ENCODE measurements around the gene ZNF616.

Gene ZNF616

DNA sequence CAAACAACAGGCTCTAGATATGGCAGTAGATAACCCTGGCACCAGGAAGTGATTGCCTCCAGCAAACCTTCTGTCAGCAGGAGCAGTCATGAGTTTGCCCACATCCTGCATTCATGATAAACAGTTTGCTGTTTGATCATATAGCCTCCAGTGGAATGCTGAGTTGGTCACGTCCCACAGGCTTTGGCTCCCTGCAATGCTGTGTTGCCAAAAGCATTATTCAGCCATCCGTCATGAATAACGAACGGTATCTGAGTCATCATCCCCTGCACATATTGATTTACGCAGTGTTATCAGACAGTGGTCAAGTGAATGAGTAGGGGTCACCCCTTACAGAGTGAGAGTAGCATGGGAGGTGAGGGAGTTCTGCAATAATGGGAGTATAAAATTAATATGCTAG lies 69.2 kb downstream of the ZNF616 start:
- Mint-ChIP-seq H3K27ac (no peak overlapping the region), H3K4me1 (no peaks in the 10 kb centered on the region), H3K9me3 (peaks cover 44% of the 10 kb centered on the region), H3K4me3 (no peak overlapping the region), H3K27me3 (no peaks in the 10 kb centered on the region), H3K36me3 (peaks cover 96% of the 10 kb centered on the region)
- ATAC-seq = no peak

GRCh38 chr19:52069653-52070052 lies 70.1 kb downstream of the ZNF616 start:
- H3K4me1 Mint-ChIP-seq = no peaks in the 10 kb centered on the region
- H3K36me3 Mint-ChIP-seq = peaks cover 96% of the 10 kb centered on the region
- H3K27ac Mint-ChIP-seq = no peak overlapping the region
- H3K4me3 Mint-ChIP-seq = no peak overlapping the region
- no peak for ATAC-seq
- H3K27me3 Mint-ChIP-seq = no peaks in the 10 kb centered on the region
- H3K9me3 Mint-ChIP-seq = peaks cover 42% of the 10 kb centered on the region

DNA sequence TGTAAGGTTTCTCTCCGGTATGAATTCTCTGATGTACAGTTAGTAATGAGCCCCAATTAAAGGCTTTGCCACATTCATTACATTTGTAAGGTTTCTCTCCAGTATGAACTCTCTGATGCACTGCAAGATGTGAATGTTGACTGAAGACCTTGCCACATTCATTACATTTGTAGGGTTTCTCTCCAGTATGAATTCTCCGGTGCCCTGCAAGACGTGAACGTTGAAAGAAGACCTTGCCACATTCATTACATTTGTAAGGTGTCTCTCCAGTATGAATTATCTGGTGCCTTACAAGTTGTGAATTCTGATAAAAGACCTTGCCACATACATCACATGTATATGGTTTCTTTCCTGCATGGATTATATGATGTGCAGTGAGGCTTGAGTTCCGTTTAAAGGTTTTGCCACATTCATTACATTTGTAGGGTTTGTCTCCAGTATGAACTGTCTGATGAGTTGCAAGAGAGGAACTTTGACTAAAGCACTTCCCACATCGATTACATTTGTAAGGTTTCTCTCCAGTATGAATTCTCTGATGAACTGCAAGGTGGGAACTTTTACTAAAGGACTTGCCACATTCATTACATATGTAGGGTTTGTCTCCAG lies 73.4 kb downstream of the ZNF616 start:
- Mint-ChIP-seq H3K36me3 (peaks cover 89% of the 10 kb centered on the region), H3K9me3 (peaks cover 37% of the 10 kb centered on the region), H3K4me3 (no peak overlapping the region), H3K27me3 (no peaks in the 10 kb centered on the region), H3K27ac (no peak overlapping the region), H3K4me1 (no peaks in the 10 kb centered on the region)
- ATAC-seq = no peak

DNA sequence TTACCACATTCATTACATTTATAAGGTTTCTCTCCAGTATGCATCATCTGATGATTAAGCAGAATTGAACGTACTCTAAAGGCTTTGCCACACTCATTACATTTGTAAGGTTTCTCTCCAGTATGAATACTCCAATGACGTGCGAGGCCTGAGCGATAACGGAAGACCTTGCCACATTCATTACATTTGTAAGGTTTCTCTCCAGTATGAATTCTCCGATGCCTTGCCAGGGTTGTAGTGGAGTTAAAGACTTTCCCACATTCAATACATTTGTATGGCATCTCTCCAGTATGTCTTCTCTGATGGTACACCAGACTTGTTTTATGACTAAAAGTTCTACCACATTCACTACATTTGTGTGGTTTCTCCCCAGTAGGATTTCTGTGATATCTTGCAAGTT lies 74.3 kb downstream of the ZNF616 start:
- no peaks in the 10 kb centered on the region for H3K4me1 Mint-ChIP-seq
- H3K9me3 Mint-ChIP-seq = peaks cover 38% of the 10 kb centered on the region
- ATAC-seq = no peak
- H3K27ac Mint-ChIP-seq = no peak overlapping the region
- H3K36me3 Mint-ChIP-seq = peaks cover 89% of the 10 kb centered on the region
- H3K27me3 Mint-ChIP-seq = no peaks in the 10 kb centered on the region
- H3K4me3 Mint-ChIP-seq = no peak overlapping the region
